Measurements from ENCODE around the gene TMEM61. TPM values are rescaled to one million over a fixed set of nuclear protein-coding genes. Genes with fewer than 3 reads are reported as not detected.
A peak's percentile ranks its signal among the peaks of the same experiment; 100 is the strongest.

The TMEM61 gene
- total RNA-seq, 1 donor from 2014 or later, result not detected

- intact Hi-C loops (cut with micrococcal nuclease), result no loop called here
- no peak for TF ChIP-seq CTCF (IDR thresholded peaks at IDR 0.05; ENCODE audit: borderline replicate concordance)
- H3K4me3 ChIP-seq, result no peak overlapping the region
- H3K4me1 ChIP-seq, result peaks cover 8% of the 10 kb centered on the region
- H3K27me3 ChIP-seq (ENCODE audit: low read depth), result peaks cover 42% of the 10 kb centered on the region
- H3K36me3 ChIP-seq, result no peaks in the 10 kb centered on the region
- H3K27ac ChIP-seq (replicated peaks), result no peak overlapping the region
- H3K9me3 ChIP-seq (replicated peaks), result no peaks in the 10 kb centered on the region
- no peak for DNase-seq
Observed at GRCh38 chr1:54987427-54987826, 7.0 kb downstream of the TMEM61 start.

DNA sequence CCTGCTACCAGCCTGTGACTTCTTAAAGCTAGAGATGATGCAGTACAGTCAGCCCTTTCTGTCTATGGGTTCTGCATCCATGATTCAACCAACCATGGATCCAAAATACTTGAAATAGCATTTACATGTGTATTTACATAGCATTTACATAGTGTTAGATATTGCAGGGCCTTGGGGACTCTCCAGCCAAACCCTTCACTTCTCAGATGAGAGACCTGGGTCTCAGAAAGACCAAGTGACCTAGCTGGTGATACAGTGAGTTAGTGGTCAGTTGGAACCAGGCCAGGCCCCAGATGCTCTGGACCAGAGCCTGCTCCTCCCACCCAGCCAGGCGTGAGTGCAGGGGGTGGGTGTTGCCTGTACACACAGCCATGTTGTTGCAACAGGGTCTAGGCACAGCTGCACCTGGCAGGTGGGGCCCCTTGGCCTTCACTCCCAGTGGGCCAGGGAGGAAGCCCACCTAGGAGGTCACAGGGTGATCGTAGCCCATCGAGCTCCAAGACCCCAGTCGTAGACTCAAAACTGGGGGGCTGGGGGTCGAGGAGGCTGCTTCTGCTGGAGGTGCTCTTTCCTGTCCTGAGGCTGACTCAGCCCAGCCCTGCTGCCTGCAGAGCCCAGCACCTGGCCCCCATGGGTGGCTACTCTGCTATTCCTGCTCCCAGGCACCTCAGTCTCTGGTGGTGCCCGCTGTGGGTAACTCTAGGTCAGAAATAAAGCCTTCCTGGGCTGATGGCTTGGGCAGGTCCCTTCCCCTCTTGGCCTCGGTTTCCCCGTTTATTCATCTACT is 7.7 kb downstream of the TMEM61 start:
- H3K9me3 ChIP-seq (replicated peaks), result no peaks in the 10 kb centered on the region
- H3K36me3 ChIP-seq, result no peaks in the 10 kb centered on the region
- TF ChIP-seq CTCF (IDR thresholded peaks at IDR 0.05; ENCODE audit: borderline replicate concordance), result no peak
- H3K27ac ChIP-seq (replicated peaks), result no peak overlapping the region
- no peak for DNase-seq
- intact Hi-C loops (cut with micrococcal nuclease), result no loop called here
- no peak overlapping the region for H3K4me3 ChIP-seq
- peaks cover 35% of the 10 kb centered on the region for H3K27me3 ChIP-seq (ENCODE audit: low read depth)
- H3K4me1 ChIP-seq, result peaks cover 8% of the 10 kb centered on the region

DNA sequence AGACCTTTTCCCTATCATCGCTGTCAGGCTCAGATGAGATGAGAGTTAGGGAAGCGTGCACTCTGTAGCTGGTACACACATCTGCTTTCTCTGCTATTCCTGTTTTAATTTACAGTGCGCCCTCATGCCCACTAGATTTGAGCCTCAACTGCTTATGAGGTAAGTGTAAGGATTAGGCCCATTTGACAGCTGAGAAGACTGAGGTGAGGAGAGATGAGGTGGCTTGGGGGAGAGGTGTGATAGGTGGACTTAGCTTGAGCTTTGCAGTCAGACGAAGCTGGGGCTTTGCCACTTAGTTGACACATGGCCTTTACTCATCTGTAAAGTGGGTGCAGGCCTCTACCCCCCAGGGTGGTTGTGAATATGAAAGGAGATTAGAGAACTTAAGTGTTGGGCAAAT is 8.5 kb downstream of the TMEM61 start:
- Histone ChIP-seq H3K36me3 (no peaks in the 10 kb centered on the region), H3K4me3 (no peak overlapping the region), H3K9me3 (replicated peaks) (no peaks in the 10 kb centered on the region), H3K27me3 (ENCODE audit: low read depth) (peaks cover 28% of the 10 kb centered on the region), H3K4me1 (peaks cover 8% of the 10 kb centered on the region), H3K27ac (replicated peaks) (no peak overlapping the region)
- intact Hi-C loops (cut with micrococcal nuclease), result no loop called here
- no peak for DNase-seq
- TF ChIP-seq CTCF (IDR thresholded peaks at IDR 0.05; ENCODE audit: borderline replicate concordance), result no peak

DNA sequence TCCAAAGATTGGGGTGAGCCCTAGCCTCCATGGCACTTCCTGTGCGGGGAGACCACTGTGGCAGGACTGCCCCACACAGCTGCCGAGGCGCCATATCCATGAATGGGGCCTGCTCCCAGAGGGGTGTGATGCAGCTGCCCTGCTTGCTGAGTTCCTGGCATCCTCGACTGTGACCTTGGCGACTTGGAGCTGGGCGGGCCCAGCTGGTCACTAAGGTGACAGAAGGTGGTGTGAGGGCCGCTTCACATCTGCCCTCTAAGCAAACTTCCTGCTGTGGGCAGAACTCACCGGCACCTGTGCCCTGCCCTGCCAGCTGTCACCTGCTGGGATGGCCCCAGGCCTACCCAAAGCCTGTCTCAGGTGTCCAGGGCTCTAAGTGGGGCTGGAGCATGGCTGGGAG is 9.0 kb downstream of the TMEM61 start:
- no peak for DNase-seq
- no peaks in the 10 kb centered on the region for H3K36me3 ChIP-seq
- no peaks in the 10 kb centered on the region for H3K9me3 ChIP-seq (replicated peaks)
- intact Hi-C loops (cut with micrococcal nuclease), result no loop called here
- no peak for TF ChIP-seq CTCF (IDR thresholded peaks at IDR 0.05; ENCODE audit: borderline replicate concordance)
- H3K27ac ChIP-seq (replicated peaks), result no peak overlapping the region
- H3K4me1 ChIP-seq, result peaks cover 8% of the 10 kb centered on the region
- H3K27me3 ChIP-seq (ENCODE audit: low read depth), result peaks cover 28% of the 10 kb centered on the region
- H3K4me3 ChIP-seq, result no peak overlapping the region

GRCh38 chr1:54989968-54990810 is 9.8 kb downstream of the TMEM61 start:
- Histone ChIP-seq H3K27me3 (ENCODE audit: low read depth) (peaks cover 31% of the 10 kb centered on the region), H3K9me3 (replicated peaks) (no peaks in the 10 kb centered on the region), H3K36me3 (no peaks in the 10 kb centered on the region), H3K27ac (replicated peaks) (no peak overlapping the region), H3K4me1 (peaks cover 8% of the 10 kb centered on the region), H3K4me3 (no peak overlapping the region)
- TF ChIP-seq CTCF (IDR thresholded peaks at IDR 0.05; ENCODE audit: borderline replicate concordance), result no peak
- peak; percentile 43 for DNase-seq
- intact Hi-C loops (cut with micrococcal nuclease), result no loop called here
